Pericardium fibroblast (primary cell): ENCODE data around the gene TRDN. TPM values are rescaled to one million over a fixed set of nuclear protein-coding genes. Genes with fewer than 3 reads are reported as not detected.

Source experiments
- total RNA-seq: library from RNA; depleted of rRNA; stranded (reverse); fragments of >200 nt; gene quantifications from 2 replicates; pipeline ENCODE4 v1.2.3, GENCODE V29; 2015

Gene TRDN
- not detected in 2 replicates for total RNA-seq

DNA sequence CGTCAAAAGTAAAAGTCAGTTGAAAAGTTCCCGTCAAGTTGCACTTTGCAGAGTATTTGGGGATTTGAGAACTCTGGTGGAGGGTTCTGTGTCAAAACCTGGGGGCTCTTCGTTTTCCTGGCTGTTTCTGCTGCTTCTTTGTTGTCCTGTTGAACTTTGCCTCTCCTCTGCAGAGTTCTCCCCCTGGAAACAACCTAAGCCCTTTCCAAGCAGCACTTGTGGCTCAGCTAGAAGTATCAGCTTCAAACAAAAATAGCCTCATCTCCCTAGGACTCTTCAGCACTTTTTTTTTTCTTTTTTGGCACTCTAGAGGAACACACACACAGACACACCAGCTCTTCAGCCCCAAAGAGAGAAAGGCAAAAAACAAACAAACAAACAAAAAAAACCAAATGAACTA, at the start of gene TRDN:
TRDN (minus strand) TSS at position 169 of the 400 bp plus-strand sequence. CDS start 175 bp downstream, outside the sequence.

Other genes with a start within 250 kb of the TRDN start
- gene NKAIN2, start 166.9 kb upstream of the TRDN start, total RNA-seq, result 0.09 TPM in 1 of 2 replicates, not detected in the other